ENCODE measurements around the gene VDR.

DNA sequence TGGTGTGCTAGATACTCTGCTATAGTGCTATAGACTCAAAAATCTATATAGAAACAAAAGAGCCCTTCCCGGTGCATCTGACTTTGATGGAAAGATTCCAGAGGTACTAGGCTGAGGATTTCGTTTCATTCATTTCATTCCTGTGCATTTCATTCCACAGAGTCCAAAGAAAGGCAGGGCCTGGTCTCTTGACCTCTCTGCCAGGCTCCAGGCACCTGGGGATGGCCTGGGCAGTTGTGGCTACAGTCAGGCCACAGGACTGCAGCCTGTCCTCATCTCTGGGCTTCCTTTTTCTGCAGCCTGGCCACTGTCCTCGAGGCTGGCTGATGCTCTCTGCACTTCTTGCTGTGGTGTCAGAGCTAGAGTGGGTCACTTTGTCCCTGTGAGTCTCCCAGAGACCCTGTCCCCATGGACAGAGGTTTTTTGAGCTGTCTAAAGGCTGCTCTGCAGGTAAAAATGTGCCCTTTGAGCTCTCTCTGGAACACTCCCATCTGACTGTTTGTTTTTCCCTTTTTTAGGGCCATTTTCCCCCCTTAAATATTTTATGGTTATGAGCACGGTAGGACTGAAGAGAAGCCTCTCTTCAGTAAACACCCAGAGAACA, 3.2 kb upstream of the VDR start:
- TF ChIP-seq POLR2AphosphoS5 (IDR thresholded peaks at IDR 0.05; ENCODE audit: borderline replicate concordance, low read depth, low read length): no peak
- TF ChIP-seq EZH2 (IDR thresholded peaks at IDR 0.05): no peak
